Fibroblast of lung (primary cell): ENCODE results near the gene C9orf153. TPM values are rescaled to one million over a fixed set of nuclear protein-coding genes. Genes with fewer than 3 reads are reported as not detected.

Experiments used
- DNase-seq, 2 donors: peaks; one replicate each; pipeline versions ENCODE4 v3.0.0 to v3.0.0-alpha.2; 2010; ENCODE audit warnings: low read depth in 2 of 2
- H2AFZ ChIP-seq: 2 replicates; pipeline ENCODE4 v1.5.1; 2012; ENCODE audit warnings: low read length, control low read depth, inconsistent platforms
- H3K27ac ChIP-seq: 2 replicates; pipeline ENCODE4 v1.5.1; 2011; ENCODE audit warnings: low read length, control low read depth; ENCODE audit not compliant: insufficient read depth
- H3K27me3 ChIP-seq: 2 replicates; pipeline ENCODE4 v1.5.1; 2011; ENCODE audit warnings: mild to moderate bottlenecking, low read length; ENCODE audit not compliant: control insufficient read depth, insufficient read depth
- H3K36me3 ChIP-seq: 2 replicates; pipeline ENCODE4 v1.5.1; 2011; ENCODE audit warnings: low read length; ENCODE audit not compliant: control insufficient read depth, insufficient read depth
- H3K4me1 ChIP-seq: 2 replicates; pipeline ENCODE4 v1.5.1; 2011; ENCODE audit warnings: low read length; ENCODE audit not compliant: control insufficient read depth, insufficient read depth; ENCODE audit errors: extremely low read depth
- H3K4me2 ChIP-seq: 2 replicates; pipeline ENCODE4 v1.5.1; 2011; ENCODE audit warnings: low read length, control low read depth; ENCODE audit not compliant: insufficient read depth; ENCODE audit errors: extremely low read depth
- H3K4me3 ChIP-seq, 4 experiments: fragments of 200-600 bp in 1 of 4; sonication (generic) in 1 of 4; replicated peaks in 1 of 4; 2 replicates each; pipeline ENCODE4 v1.5.1; 2011 to 2016; ENCODE audit warnings: low read length in 4 of 4, low read depth in 3 of 4, mild to moderate bottlenecking in 3 of 4, control low read depth in 2 of 4, inconsistent platforms in 1 of 4, mixed read lengths in 1 of 4; ENCODE audit not compliant: insufficient read depth in 1 of 4; ENCODE audit errors: control extremely low read depth in 1 of 4
- H3K79me2 ChIP-seq: 2 replicates; pipeline ENCODE4 v1.5.1; 2012; ENCODE audit warnings: mild to moderate bottlenecking, low read length, inconsistent platforms; ENCODE audit not compliant: control insufficient read depth, insufficient read depth
- H3K9ac ChIP-seq: 2 replicates; pipeline ENCODE4 v1.5.1; 2011; ENCODE audit warnings: mild to moderate bottlenecking, low read length, control low read depth; ENCODE audit not compliant: insufficient read depth
- H3K9me3 ChIP-seq: 2 replicates; pipeline ENCODE4 v1.5.1; 2012; ENCODE audit warnings: low read depth, low read length; ENCODE audit not compliant: control insufficient read depth, insufficient read depth
- H4K20me1 ChIP-seq: 2 replicates; pipeline ENCODE4 v1.5.1; 2011; ENCODE audit warnings: low read length; ENCODE audit not compliant: control insufficient read depth, insufficient read depth; ENCODE audit errors: extremely low read depth
- EZH2 ChIP-seq: IDR thresholded peaks from 2 replicates; pipeline ENCODE4 v1.5.1; 2012; ENCODE audit warnings: low read length, control low read depth, mild to moderate bottlenecking; ENCODE audit errors: missing control alignments
- polyA plus RNA-seq, 2 donors: library from polyadenylated mRNA; depleted of rRNA in 1 of 2; stranded (reverse) in 1 of 2; unstranded in 1 of 2; fragments of >200 nt; gene quantifications; 2 replicates each; pipeline ENCODE4 v1.2.1, GENCODE V29; 2011 to 2012; ENCODE audit warnings: missing spikeins in 1 of 2
- total RNA-seq: library from RNA; depleted of rRNA; stranded (reverse); fragments of >200 nt; gene quantifications from 2 replicates; pipeline ENCODE4 v1.2.1, GENCODE V29; 2014
- TF ChIP-seq, protein P1 (sequence below), 2 donors: IDR thresholded peaks in 1 of 2; conservative IDR thresholded peaks in 1 of 2; 1 replicate in 1 of 2; 2 replicates in 1 of 2; pipeline ENCODE4 v1.5.1; 2011 to 2012; ENCODE audit warnings: low read length in 2 of 2, control low read depth in 1 of 2, inconsistent platforms in 1 of 2, low read depth in 1 of 2, mild to moderate bottlenecking in 1 of 2

C9orf153 gene
- total and polyA plus RNA-seq, 2 donors (not counting 1 experiment from before 2014, with no cell fraction given): 0.17 TPM

GRCh38 chr9:86287013-86287412 is 27.6 kb upstream of the C9orf153 start:
- DNase-seq: peak; percentile 56 to 75
- Histone ChIP-seq H4K20me1 (no peaks in the 10 kb centered on the region), H3K79me2 (no peaks in the 10 kb centered on the region), H3K27me3 (no peaks in the 10 kb centered on the region), H3K4me1 (peaks cover 2% of the 10 kb centered on the region), H3K9me3 (no peaks in the 10 kb centered on the region), H3K4me2 (no peak overlapping the region), H3K4me3 (no peak overlapping the region), H3K27ac (no peak overlapping the region), H2AFZ (no peak overlapping the region), H3K9ac (no peak overlapping the region), H3K36me3 (no peaks in the 10 kb centered on the region)
- no peak for TF ChIP-seq EZH2
- TF ChIP-seq, protein P1, sequence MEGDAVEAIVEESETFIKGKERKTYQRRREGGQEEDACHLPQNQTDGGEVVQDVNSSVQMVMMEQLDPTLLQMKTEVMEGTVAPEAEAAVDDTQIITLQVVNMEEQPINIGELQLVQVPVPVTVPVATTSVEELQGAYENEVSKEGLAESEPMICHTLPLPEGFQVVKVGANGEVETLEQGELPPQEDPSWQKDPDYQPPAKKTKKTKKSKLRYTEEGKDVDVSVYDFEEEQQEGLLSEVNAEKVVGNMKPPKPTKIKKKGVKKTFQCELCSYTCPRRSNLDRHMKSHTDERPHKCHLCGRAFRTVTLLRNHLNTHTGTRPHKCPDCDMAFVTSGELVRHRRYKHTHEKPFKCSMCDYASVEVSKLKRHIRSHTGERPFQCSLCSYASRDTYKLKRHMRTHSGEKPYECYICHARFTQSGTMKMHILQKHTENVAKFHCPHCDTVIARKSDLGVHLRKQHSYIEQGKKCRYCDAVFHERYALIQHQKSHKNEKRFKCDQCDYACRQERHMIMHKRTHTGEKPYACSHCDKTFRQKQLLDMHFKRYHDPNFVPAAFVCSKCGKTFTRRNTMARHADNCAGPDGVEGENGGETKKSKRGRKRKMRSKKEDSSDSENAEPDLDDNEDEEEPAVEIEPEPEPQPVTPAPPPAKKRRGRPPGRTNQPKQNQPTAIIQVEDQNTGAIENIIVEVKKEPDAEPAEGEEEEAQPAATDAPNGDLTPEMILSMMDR (conservative IDR thresholded peaks at IDR 0.05 in 1 of 2, IDR thresholded peaks at IDR 0.05 in 1 of 2; ENCODE audit: low read depth in 1 of 2, low read length in 2 of 2): peak; percentile 35 to 52

DNA sequence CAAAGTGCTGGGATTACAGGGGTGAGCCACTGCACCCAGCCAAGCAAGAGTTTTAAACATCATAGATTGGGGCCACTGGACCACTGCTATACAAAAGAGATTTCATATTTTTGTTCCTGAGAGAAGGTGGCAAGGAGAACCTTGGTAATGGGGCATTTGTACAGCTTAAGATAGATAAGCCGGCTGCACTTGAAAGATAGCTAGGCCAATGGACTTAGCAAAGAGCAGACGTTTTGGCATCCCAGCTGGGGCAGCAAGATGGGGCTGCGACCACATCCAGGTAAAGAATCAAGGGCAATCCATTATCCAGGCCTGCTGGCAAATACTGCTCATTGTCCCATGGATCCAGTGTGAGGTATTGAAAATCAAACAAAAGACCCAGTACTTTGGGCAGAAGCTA is 26.8 kb upstream of the C9orf153 start:
- H3K36me3 ChIP-seq: no peaks in the 10 kb centered on the region
- H3K27me3 ChIP-seq: no peaks in the 10 kb centered on the region
- no peak overlapping the region for H2AFZ ChIP-seq
- H3K4me1 ChIP-seq: peaks cover 2% of the 10 kb centered on the region
- H3K4me2 ChIP-seq: no peak overlapping the region
- peaks cover 5% of the 10 kb centered on the region for H3K79me2 ChIP-seq
- H3K4me3 ChIP-seq: no peak overlapping the region
- H3K9ac ChIP-seq: no peak overlapping the region
- H3K27ac ChIP-seq: no peak overlapping the region
- no peaks in the 10 kb centered on the region for H3K9me3 ChIP-seq
- DNase-seq: no peak
- no peaks in the 10 kb centered on the region for H4K20me1 ChIP-seq
- TF ChIP-seq EZH2: no peak
- TF ChIP-seq, protein P1 (conservative IDR thresholded peaks at IDR 0.05 in 1 of 2, IDR thresholded peaks at IDR 0.05 in 1 of 2; ENCODE audit: low read depth in 1 of 2, low read length in 2 of 2): no peak

DNA sequence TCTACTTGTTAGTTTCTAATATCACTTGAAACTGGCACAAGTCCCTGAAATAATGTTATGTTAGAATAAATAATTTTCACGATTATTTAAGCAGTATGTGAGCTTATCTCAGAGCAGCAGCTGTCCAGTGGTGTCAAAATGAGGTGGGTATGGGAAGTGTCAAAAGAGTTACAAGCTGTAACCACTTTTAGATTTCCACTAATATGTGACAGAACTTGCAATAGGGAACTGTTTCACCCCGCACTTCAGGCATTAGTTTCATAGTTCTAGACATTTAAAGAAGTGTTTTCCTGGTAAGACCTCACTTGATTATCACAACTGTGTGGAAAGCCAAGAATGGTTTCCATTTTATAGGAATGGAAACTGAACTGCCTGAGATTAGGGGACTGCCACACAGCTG is 25.8 kb upstream of the C9orf153 start:
- no peaks in the 10 kb centered on the region for H3K27me3 ChIP-seq
- no peak for DNase-seq
- TF ChIP-seq, protein P1 (conservative IDR thresholded peaks at IDR 0.05 in 1 of 2, IDR thresholded peaks at IDR 0.05 in 1 of 2; ENCODE audit: low read depth in 1 of 2, low read length in 2 of 2): no peak
- no peak for TF ChIP-seq EZH2
- peaks cover 4% of the 10 kb centered on the region for H3K4me1 ChIP-seq
- no peak overlapping the region for H2AFZ ChIP-seq
- H3K9ac ChIP-seq: no peak overlapping the region
- H3K9me3 ChIP-seq: no peaks in the 10 kb centered on the region
- peaks cover 15% of the 10 kb centered on the region for H3K79me2 ChIP-seq
- H3K4me2 ChIP-seq: no peak overlapping the region
- no peak overlapping the region for H3K27ac ChIP-seq
- H3K4me3 ChIP-seq: no peak overlapping the region
- H4K20me1 ChIP-seq: no peaks in the 10 kb centered on the region
- no peaks in the 10 kb centered on the region for H3K36me3 ChIP-seq
